Liver (tissue), 9 donors: ENCODE measurements around the gene KLF6. TPM values are rescaled to one million over a fixed set of nuclear protein-coding genes. Genes with fewer than 3 reads are reported as not detected.

Experiments used
- DNase-seq: peaks from one replicate; pipeline ENCODE4 v3.0.0-alpha.2; 2017; ENCODE audit warnings: low spot score
- H3K27ac ChIP-seq, 2 donors: one replicate each; pipeline ENCODE4 v1.7.0; 2013; ENCODE audit warnings: inconsistent platforms in 2 of 2, low read length in 2 of 2, control low read depth in 1 of 2, low read depth in 1 of 2, mild to moderate bottlenecking in 1 of 2
- H3K27me3 ChIP-seq, 4 donors: one replicate each; pipeline versions ENCODE4 v1.6.1 to v1.7.0; 2013; ENCODE audit warnings: low read length in 3 of 4, inconsistent platforms in 1 of 4, mild to moderate bottlenecking in 1 of 4, moderate library complexity in 1 of 4; ENCODE audit not compliant: control insufficient read depth in 4 of 4, insufficient read depth in 4 of 4
- H3K36me3 ChIP-seq, 4 donors: one replicate each; pipeline versions ENCODE4 v1.6.1 to v1.7.0; 2013; ENCODE audit warnings: low read length in 3 of 4, mild to moderate bottlenecking in 3 of 4, low read depth in 1 of 4, moderate library complexity in 1 of 4; ENCODE audit not compliant: control insufficient read depth in 4 of 4, insufficient read depth in 3 of 4
- H3K4me1 ChIP-seq, 4 donors: one replicate each; pipeline versions ENCODE4 v1.6.1 to v1.7.0; 2013; ENCODE audit warnings: low read length in 3 of 4, mild to moderate bottlenecking in 3 of 4, moderate library complexity in 1 of 4; ENCODE audit not compliant: control insufficient read depth in 4 of 4, insufficient read depth in 4 of 4
- H3K4me3 ChIP-seq, 3 donors: one replicate each; pipeline versions ENCODE4 v1.6.1 to v1.7.0; 2013; ENCODE audit warnings: low read length in 3 of 3, control low read depth in 1 of 3, low read depth in 1 of 3, mild to moderate bottlenecking in 1 of 3
- H3K9ac ChIP-seq, 2 donors: one replicate each; pipeline ENCODE4 v1.7.0; 2013; ENCODE audit warnings: low read length in 2 of 2, mild to moderate bottlenecking in 2 of 2, moderate library complexity in 2 of 2, control low read depth in 1 of 2, low read depth in 1 of 2
- H3K9me3 ChIP-seq, 4 donors: one replicate each; pipeline versions ENCODE4 v1.6.1 to v1.7.0; 2013; ENCODE audit warnings: low read length in 3 of 4; ENCODE audit not compliant: control insufficient read depth in 4 of 4
- EGR1 ChIP-seq, 2 donors: IDR thresholded peaks; 2 replicates each; pipeline ENCODE4 v1.6.1; 2016 to 2018; ENCODE audit warnings: antibody characterized with exemption in 2 of 2, low read depth in 2 of 2
- FOXA1 ChIP-seq: IDR thresholded peaks from 2 replicates; pipeline ENCODE4 v1.6.1; 2016; ENCODE audit warnings: antibody characterized with exemption
- FOXA2 ChIP-seq: IDR thresholded peaks from 2 replicates; pipeline ENCODE4 v1.6.1; 2016; ENCODE audit warnings: antibody characterized with exemption
- GABPA ChIP-seq, 2 donors: IDR thresholded peaks in 1 of 2; conservative IDR thresholded peaks in 1 of 2; 2 replicates each; pipeline ENCODE4 v1.6.1; 2016; ENCODE audit warnings: antibody characterized with exemption in 2 of 2, mild to moderate bottlenecking in 1 of 2, moderate library complexity in 1 of 2
- HNF4A ChIP-seq, 2 donors: conservative IDR thresholded peaks; 2 replicates each; pipeline ENCODE4 v1.6.1; 2016; ENCODE audit warnings: antibody characterized with exemption in 2 of 2, mild to moderate bottlenecking in 2 of 2
- HNF4G ChIP-seq: IDR thresholded peaks from 2 replicates; pipeline ENCODE4 v1.6.1; 2016; ENCODE audit warnings: antibody characterized with exemption
- JUND ChIP-seq, 2 donors: IDR thresholded peaks; 2 replicates each; pipeline ENCODE4 v1.6.1; 2016; ENCODE audit warnings: antibody characterized with exemption in 2 of 2
- MAX ChIP-seq: IDR thresholded peaks from 2 replicates; pipeline ENCODE4 v1.6.1; 2016; ENCODE audit warnings: antibody characterized with exemption
- NR2F2 ChIP-seq: IDR thresholded peaks from 2 replicates; pipeline ENCODE4 v1.6.1; 2016; ENCODE audit warnings: antibody characterized with exemption
- RAD21 ChIP-seq, 2 donors: IDR thresholded peaks; 2 replicates each; pipeline ENCODE4 v1.6.1; 2016; ENCODE audit warnings: antibody characterized with exemption in 2 of 2, mild to moderate bottlenecking in 2 of 2
- REST ChIP-seq: IDR thresholded peaks from 2 replicates; pipeline ENCODE4 v1.6.1; 2016; ENCODE audit warnings: antibody characterized with exemption, mild to moderate bottlenecking
- RXRA ChIP-seq, 2 donors: IDR thresholded peaks; 2 replicates each; pipeline ENCODE4 v1.6.1; 2017 to 2018; ENCODE audit warnings: antibody characterized with exemption in 2 of 2, mild to moderate bottlenecking in 1 of 2
- SP1 ChIP-seq: IDR thresholded peaks from 2 replicates; pipeline ENCODE4 v1.6.1; 2018; ENCODE audit warnings: antibody characterized with exemption, mild to moderate bottlenecking
- YY1 ChIP-seq: IDR thresholded peaks from 2 replicates; pipeline ENCODE4 v1.6.1; 2016; ENCODE audit warnings: antibody characterized with exemption, mild to moderate bottlenecking
- ZBTB33 ChIP-seq: IDR thresholded peaks from 2 replicates; pipeline ENCODE4 v1.6.1; 2016; ENCODE audit warnings: antibody characterized with exemption
- WGBS: extraction: QIAGEN DNeasy Blood & Tissue Kit; methylation state at CpG from one replicate; pipeline ENCODE4 v1.1.7; 2013; 5-methylcytosine and 5-hydroxymethylcytosine counted together
- polyA plus RNA-seq, 2 donors: library from polyadenylated mRNA; stranded (reverse) in 1 of 2; unstranded in 1 of 2; fragments of 200-250 nt in 1 of 2; fragments of >200 nt in 1 of 2; fragmentation: Nextera tagmentation in 1 of 2; extraction: Ambion mirVana in 1 of 2; gene quantifications; one replicate each; pipeline versions ENCODE4 v1.2.1 to v1.2.3, GENCODE V29; 2013 to 2015
- total RNA-seq, 2 donors: library from RNA; depleted of rRNA; stranded (reverse); fragments of >200 nt; gene quantifications; one replicate each; pipeline ENCODE4 v1.2.3, GENCODE V29; 2014
- TF ChIP-seq, protein P1 (sequence below): IDR thresholded peaks from 2 replicates; pipeline ENCODE4 v1.6.1; 2016; ENCODE audit warnings: antibody characterized with exemption
- donor health status: healthy.
- donor health status: healthy.
- donor health status: healthy.
- donor health status: healthy.
- donor health status: healthy.

KLF6 gene
- total and polyA plus RNA-seq, 4 donors, result 11.0 to 124 (median 22.2) TPM

GRCh38 chr10:3813267-3813666, 28.3 kb upstream of the KLF6 start:
- 92% methylated on average over 4 of the region's 4 CpGs for WGBS

GRCh38 chr10:3812141-3812540, 27.1 kb upstream of the KLF6 start:
- Histone ChIP-seq H3K27ac (peak overlapping the region; percentile 97 to 99), H3K9me3 (no peaks in the 10 kb centered on the region), H3K9ac (peak overlapping the region; percentile 82 to 88), H3K4me3 (no peak overlapping the region), H3K36me3 (no peaks in the 10 kb centered on the region), H3K27me3 (no peaks in the 10 kb centered on the region), H3K4me1 (peaks cover 8 to 36% (median 17%) of the 10 kb centered on the region in 4 donors)
- no peak for DNase-seq
- WGBS, result 94% methylated on average over 7 of the region's 7 CpGs
- TF ChIP-seq ZBTB33 (no peak), FOXA1 (no peak), RXRA (IDR thresholded peaks at IDR 0.05) (no peak), YY1 (no peak), GABPA (IDR thresholded peaks at IDR 0.05 in 1 of 2, conservative IDR thresholded peaks at IDR 0.05 in 1 of 2) (no peak), HNF4A (conservative IDR thresholded peaks at IDR 0.05) (no peak), HNF4G (no peak), JUND (IDR thresholded peaks at IDR 0.05) (no peak), EGR1 (IDR thresholded peaks at IDR 0.05; ENCODE audit: low read depth in 2 of 2) (no peak), SP1 (no peak), FOXA2 (no peak), REST (no peak), MAX (no peak), RAD21 (IDR thresholded peaks at IDR 0.05) (no peak), NR2F2 (no peak)
- TF ChIP-seq, protein P1, sequence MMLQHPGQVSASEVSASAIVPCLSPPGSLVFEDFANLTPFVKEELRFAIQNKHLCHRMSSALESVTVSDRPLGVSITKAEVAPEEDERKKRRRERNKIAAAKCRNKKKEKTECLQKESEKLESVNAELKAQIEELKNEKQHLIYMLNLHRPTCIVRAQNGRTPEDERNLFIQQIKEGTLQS, result no peak

More at GRCh38 chr10:3813267-3813666, 28.3 kb upstream of the KLF6 start:
- DNase-seq, result no peak
- Histone ChIP-seq H3K9ac (no peak overlapping the region), H3K9me3 (no peaks in the 10 kb centered on the region), H3K27me3 (no peaks in the 10 kb centered on the region), H3K4me3 (no peak overlapping the region), H3K36me3 (no peaks in the 10 kb centered on the region), H3K4me1 (peaks cover 8 to 27% (median 13%) of the 10 kb centered on the region in 4 donors), H3K27ac (no peak overlapping the region)
- TF ChIP-seq RXRA (IDR thresholded peaks at IDR 0.05) (no peak), HNF4G (no peak)
